Skeletal muscle tissue (tissue), 4 donors: Measurements from ENCODE around the gene NOP56. TPM values are rescaled to one million over a fixed set of nuclear protein-coding genes. Genes with fewer than 3 reads are reported as not detected.
"Not testable (repeated sequence)": the region's sequence is repeated elsewhere in the genome, so short reads cannot be mapped to it uniquely, and the experiment has no call there.

Source experiments
- H3K27ac ChIP-seq: one replicate; pipeline ENCODE4 v1.7.0; 2013; ENCODE audit warnings: mild to moderate bottlenecking, low read depth, low read length, inconsistent platforms
- H3K27me3 ChIP-seq, 3 donors: one replicate each; pipeline ENCODE4 v1.7.0; 2013; ENCODE audit warnings: low read length in 3 of 3; ENCODE audit not compliant: control insufficient read depth in 3 of 3, insufficient read depth in 3 of 3
- H3K36me3 ChIP-seq, 3 donors: one replicate each; pipeline ENCODE4 v1.7.0; 2013; ENCODE audit warnings: low read length in 3 of 3; ENCODE audit not compliant: control insufficient read depth in 3 of 3, insufficient read depth in 3 of 3
- H3K4me1 ChIP-seq, 3 donors: one replicate each; pipeline ENCODE4 v1.7.0; 2013; ENCODE audit warnings: low read length in 3 of 3, mild to moderate bottlenecking in 3 of 3; ENCODE audit not compliant: control insufficient read depth in 3 of 3, insufficient read depth in 3 of 3
- H3K4me3 ChIP-seq, 3 donors: one replicate each; pipeline ENCODE4 v1.7.0; 2013; ENCODE audit warnings: low read length in 3 of 3
- H3K9ac ChIP-seq, 3 donors: one replicate each; pipeline ENCODE4 v1.7.0; 2013; ENCODE audit warnings: low read length in 3 of 3, mild to moderate bottlenecking in 3 of 3, moderate library complexity in 2 of 3, low read depth in 1 of 3
- H3K9me3 ChIP-seq, 3 donors: one replicate each; pipeline ENCODE4 v1.7.0; 2013; ENCODE audit warnings: low read length in 3 of 3; ENCODE audit not compliant: control insufficient read depth in 3 of 3
- total RNA-seq: library from RNA; depleted of rRNA; stranded (reverse); fragments of >200 nt; gene quantifications from one replicate; pipeline ENCODE4 v1.2.3, GENCODE V29; 2014
- donor health status: Osteomylitis.

The NOP56 gene
- total RNA-seq, 1 donor from 2014 or later, result 103 TPM

- Histone ChIP-seq H3K4me1 (no peaks in the 10 kb centered on the region), H3K27ac (no peak overlapping the region), H3K36me3 (no peaks in the 10 kb centered on the region), H3K27me3 (peaks cover 0 to 5% (median 0%) of the 10 kb centered on the region in 3 donors), H3K4me3 (no peak overlapping the region), H3K9ac (no peak overlapping the region), H3K9me3 (no peaks in the 10 kb centered on the region)
Observed at GRCh38 chr20:2673453-2673852, 21.0 kb downstream of the NOP56 start.

GRCh38 chr20:2680046-2680445 is 27.6 kb downstream of the NOP56 start:
- Histone ChIP-seq H3K36me3 (no peaks in the 10 kb centered on the region), H3K27me3 (peaks cover 0 to 6% (median 0%) of the 10 kb centered on the region in 3 donors), H3K4me3 (no peak overlapping the region), H3K4me1 (no peaks in the 10 kb centered on the region), H3K9ac (no peak overlapping the region), H3K9me3 (no peaks in the 10 kb centered on the region), H3K27ac (no peak overlapping the region)

GRCh38 chr20:2682040-2682439 is 29.6 kb downstream of the NOP56 start:
- H3K9me3 ChIP-seq, H3K4me1 ChIP-seq, H3K36me3 ChIP-seq, H3K9ac ChIP-seq, H3K4me3 ChIP-seq, H3K27ac ChIP-seq: not testable (repeated sequence)
- peaks cover 2 to 15% (median 7%) of the 10 kb centered on the region in 3 donors for H3K27me3 ChIP-seq

GRCh38 chr20:2684817-2685216 is 32.4 kb downstream of the NOP56 start:
- H3K27me3 ChIP-seq, result peaks cover 24 to 30% (median 27%) of the 10 kb centered on the region in 3 donors

GRCh38 chr20:2687514-2687913 is 35.1 kb downstream of the NOP56 start:
- peaks cover 0 to 5% (median 3%) of the 10 kb centered on the region in 3 donors for H3K4me1 ChIP-seq
- no peaks in the 10 kb centered on the region for H3K36me3 ChIP-seq
- H3K27me3 ChIP-seq, result peaks cover 32 to 50% (median 48%) of the 10 kb centered on the region in 3 donors
- no peaks in the 10 kb centered on the region for H3K9me3 ChIP-seq
- no peak overlapping the region for H3K4me3 ChIP-seq
- no peak overlapping the region for H3K27ac ChIP-seq
- no peak overlapping the region for H3K9ac ChIP-seq

More at GRCh38 chr20:2684817-2685216, 32.4 kb downstream of the NOP56 start:
- not testable (repeated sequence) for H3K4me1 ChIP-seq, H3K9me3 ChIP-seq, H3K4me3 ChIP-seq, H3K9ac ChIP-seq, H3K36me3 ChIP-seq, H3K27ac ChIP-seq

GRCh38 chr20:2688041-2688591 is 35.7 kb downstream of the NOP56 start:
- H3K27me3 ChIP-seq, result peaks cover 32 to 50% (median 48%) of the 10 kb centered on the region in 3 donors
- H3K9ac ChIP-seq, result no peak overlapping the region
- H3K36me3 ChIP-seq, result no peaks in the 10 kb centered on the region
- H3K4me1 ChIP-seq, result peaks cover 0 to 5% (median 3%) of the 10 kb centered on the region in 3 donors
- H3K9me3 ChIP-seq, result no peaks in the 10 kb centered on the region
- no peak overlapping the region for H3K27ac ChIP-seq
- H3K4me3 ChIP-seq, result no peak overlapping the region

- no peak overlapping the region for H3K27ac ChIP-seq
- peaks cover 48 to 67% (median 62%) of the 10 kb centered on the region in 3 donors for H3K27me3 ChIP-seq
- peaks cover 0 to 5% (median 3%) of the 10 kb centered on the region in 3 donors for H3K4me1 ChIP-seq
- H3K36me3 ChIP-seq, result no peaks in the 10 kb centered on the region
- no peaks in the 10 kb centered on the region for H3K9me3 ChIP-seq
- no peak overlapping the region for H3K4me3 ChIP-seq
- H3K9ac ChIP-seq, result no peak overlapping the region
Observed at GRCh38 chr20:2690213-2690612, 37.8 kb downstream of the NOP56 start.

GRCh38 chr20:2690718-2691117 is 38.3 kb downstream of the NOP56 start:
- no peak overlapping the region for H3K27ac ChIP-seq
- no peaks in the 10 kb centered on the region for H3K9me3 ChIP-seq
- H3K36me3 ChIP-seq, result no peaks in the 10 kb centered on the region
- peaks cover 48 to 68% (median 65%) of the 10 kb centered on the region in 3 donors for H3K27me3 ChIP-seq
- no peak overlapping the region for H3K9ac ChIP-seq
- no peak overlapping the region for H3K4me3 ChIP-seq
- H3K4me1 ChIP-seq, result peaks cover 0 to 5% (median 3%) of the 10 kb centered on the region in 3 donors

- no peak overlapping the region for H3K4me3 ChIP-seq
- no peak overlapping the region for H3K9ac ChIP-seq
- no peaks in the 10 kb centered on the region for H3K36me3 ChIP-seq
- peaks cover 0 to 5% (median 3%) of the 10 kb centered on the region in 3 donors for H3K4me1 ChIP-seq
- no peak overlapping the region for H3K27ac ChIP-seq
- H3K9me3 ChIP-seq, result no peaks in the 10 kb centered on the region
- peaks cover 50 to 70% (median 67%) of the 10 kb centered on the region in 3 donors for H3K27me3 ChIP-seq
Observed at GRCh38 chr20:2691127-2691526, 38.7 kb downstream of the NOP56 start.

GRCh38 chr20:2691663-2692035 is 39.2 kb downstream of the NOP56 start:
- Histone ChIP-seq H3K4me3 (peak overlapping the region in 2 of 3 donors; percentile 33 to 48), H3K4me1 (peaks cover 0 to 5% (median 3%) of the 10 kb centered on the region in 3 donors), H3K9ac (no peak overlapping the region), H3K9me3 (no peaks in the 10 kb centered on the region), H3K36me3 (no peaks in the 10 kb centered on the region), H3K27me3 (peaks cover 47 to 72% (median 71%) of the 10 kb centered on the region in 3 donors), H3K27ac (no peak overlapping the region)
